K562 (cell line): ENCODE measurements around the gene SSR4. TPM values are rescaled to one million over a fixed set of nuclear protein-coding genes. Genes with fewer than 3 reads are reported as not detected.

Experiments
- ATAC-seq: fragments of 200-7000 bp; cut with Tn5 transposase; 3 replicates; pipeline ENCODE4 v1.9.1; 2020; ENCODE audit warnings: moderate library complexity
- BruUV-seq: library from RNA; stranded (reverse); fragments of 400-500 nt; replicated peaks from 2 replicates; lab custom pipeline; 2021; lab: Mats Ljungman, UMichigan
- CTCF ChIA-PET: fragments of 300-600 bp; formaldehyde crosslinking; extraction: SDS; loops from one replicate; lab custom pipeline; 2021; ENCODE audit warnings: low intra/inter-chr PET ratio; lab: Yijun Ruan, JAX
- POLR2A ChIA-PET: fragments of 300-600, 350-650 bp; sonication (Branson Sonifier 250); formaldehyde crosslinking; extraction: SDS; loops from one replicate; lab custom pipeline; 2021; ENCODE audit warnings: antibody characterized with exemption, inconsistent platforms; lab: Yijun Ruan, JAX
- DNase-seq, 4 experiments: peaks; one replicate each; pipeline versions ENCODE4 v3.0.0 to v3.0.0-alpha.2; 2011 to 2018; ENCODE audit warnings: low spot score in 3 of 4, mixed read lengths in 3 of 4; ENCODE audit errors: extremely low read depth in 1 of 4
- FAIRE-seq: peaks from 2 replicates; lab custom pipeline; 2011; peaks lifted over from hg19 to GRCh38; lab: Jason Lieb, UNC
- H2AFZ ChIP-seq: 2 replicates; pipeline ENCODE4 v1.6.0; 2011; ENCODE audit warnings: low read depth, low read length, control low read depth, inconsistent platforms
- H3K27ac ChIP-seq: fragments of 200-600 bp; 3 replicates; pipeline ENCODE4 v1.8.0; 2011; ENCODE audit warnings: low read depth, mild to moderate bottlenecking, control low read depth, inconsistent platforms, low read length, moderate library complexity, mixed read lengths; ENCODE audit errors: extremely low read depth
- H3K27me3 ChIP-seq, 2 experiments: fragments of 300-600 bp in 1 of 2; 2 replicates in 1 of 2; 3 replicates in 1 of 2; pipeline versions ENCODE4 v1.6.0 to v1.8.0; 2011; ENCODE audit warnings: inconsistent platforms in 2 of 2, low read length in 2 of 2, mild to moderate bottlenecking in 1 of 2, mixed read lengths in 1 of 2, moderate library complexity in 1 of 2; ENCODE audit not compliant: control insufficient read depth in 2 of 2, insufficient read depth in 2 of 2
- H3K36me3 ChIP-seq: fragments of 300-600 bp; 3 replicates; pipeline ENCODE4 v1.8.0; 2011; ENCODE audit warnings: mild to moderate bottlenecking, low read length, inconsistent platforms; ENCODE audit not compliant: control insufficient read depth, insufficient read depth
- H3K4me1 ChIP-seq, 2 experiments: fragments of 200-600 bp in 1 of 2; replicated peaks in 1 of 2; 2 replicates in 1 of 2; 3 replicates in 1 of 2; pipeline versions ENCODE4 v1.5.1 to v1.8.0; 2011; ENCODE audit warnings: inconsistent platforms in 2 of 2, low read length in 2 of 2, mild to moderate bottlenecking in 1 of 2, mixed read lengths in 1 of 2, moderate library complexity in 1 of 2; ENCODE audit not compliant: control insufficient read depth in 2 of 2, insufficient read depth in 2 of 2
- H3K4me2 ChIP-seq: 2 replicates; pipeline ENCODE4 v1.6.1; 2011; ENCODE audit warnings: low read length, control low read depth, inconsistent platforms, mixed read lengths; ENCODE audit not compliant: insufficient read depth
- H3K4me3 ChIP-seq: fragments of 200-600 bp; sonication (generic), shearing (Covaris generic); 2 replicates; pipeline ENCODE4 v1.5.1; 2016; ENCODE audit warnings: control low read depth, inconsistent platforms
- H3K79me2 ChIP-seq: fragments of 200-600 bp; 3 replicates; pipeline ENCODE4 v1.8.0; 2011; ENCODE audit warnings: low read length, inconsistent platforms; ENCODE audit not compliant: control insufficient read depth, insufficient read depth
- H3K9ac ChIP-seq, 2 experiments: 2 replicates each; pipeline versions ENCODE4 v1.6.0 to v1.6.1; 2011; ENCODE audit warnings: low read depth in 2 of 2, low read length in 2 of 2, control low read depth in 1 of 2, inconsistent platforms in 1 of 2, mild to moderate bottlenecking in 1 of 2, mixed read lengths in 1 of 2; ENCODE audit not compliant: insufficient read depth in 1 of 2
- H3K9me1 ChIP-seq: one replicate; pipeline ENCODE4 v1.6.0; 2011; ENCODE audit warnings: inconsistent platforms, mild to moderate bottlenecking, low read length, moderate library complexity; ENCODE audit not compliant: control insufficient read depth, insufficient read depth
- H3K9me3 ChIP-seq: replicated peaks from 2 replicates; pipeline ENCODE4 v1.5.1; 2011; ENCODE audit warnings: low read depth, low read length, inconsistent platforms; ENCODE audit not compliant: control insufficient read depth, insufficient read depth
- H4K20me1 ChIP-seq: replicated peaks from 2 replicates; pipeline ENCODE4 v1.6.1; 2011; ENCODE audit warnings: low read length, inconsistent platforms, mixed read lengths; ENCODE audit not compliant: control insufficient read depth, insufficient read depth
- CBFA2T3 ChIP-seq: fragments of 450-650 bp; IDR thresholded peaks from 2 replicates; pipeline ENCODE4 v1.6.1; 2017
- CCNT2 ChIP-seq: IDR thresholded peaks from 2 replicates; pipeline ENCODE4 v1.6.1; 2011; ENCODE audit warnings: borderline replicate concordance, low read depth, mild to moderate bottlenecking, moderate library complexity, mixed read lengths, low read length; ENCODE audit not compliant: insufficient read length; ENCODE audit errors: extremely low read depth
- FOS ChIP-seq: IDR thresholded peaks from 3 replicates; pipeline ENCODE4 v1.6.1; 2011; ENCODE audit not compliant: insufficient read length; ENCODE audit errors: extremely low read depth
- KLF1 ChIP-seq: fragments of 450-650 bp; IDR thresholded peaks from 2 replicates; pipeline ENCODE4 v1.6.1; 2016; ENCODE audit warnings: missing genetic modification characterization, missing compliant biosample characterization
- KLF10 ChIP-seq: fragments of 250-450 bp; sonication (Bioruptor Pico); IDR thresholded peaks from 2 replicates; pipeline ENCODE4 v1.6.1; 2021; ENCODE audit warnings: matching md5 sums
- NFIX ChIP-seq: fragments of 250-450 bp; sonication (Bioruptor Pico); IDR thresholded peaks from 2 replicates; pipeline ENCODE4 v1.4.0; 2020; ENCODE audit warnings: low read depth, mild to moderate bottlenecking, moderate library complexity
- POLR2A ChIP-seq: fragments of 450-650 bp; conservative IDR thresholded peaks from 2 replicates; pipeline ENCODE4 v1.6.1; 2016
- WGBS: fragments of 100-300 bp; shearing (Covaris generic); methylation state at CpG from one replicate; pipeline ENCODE4 v1.1.6; 2016; ENCODE audit warnings: low coverage, mixed read lengths; ENCODE audit not compliant: insufficient coverage; ENCODE audit errors: missing lambda C conversion rate; 5-methylcytosine and 5-hydroxymethylcytosine counted together
- in situ Hi-C: fragments of 300-500 bp; cut with MboI; formaldehyde crosslinking; loops from 4 replicates; pipeline ENCODE4 v1.15.0; 2018; ENCODE audit warnings: inconsistent platforms, mixed read lengths
- intact Hi-C: fragments of 100-400 bp; cut with micrococcal nuclease; formaldehyde crosslinking; loops from 2 replicates; pipeline ENCODE4 v1.14.2; 2022
- polyA plus RNA-seq, 8 experiments: library from polyadenylated mRNA; depleted of rRNA in 4 of 8; stranded (reverse) in 5 of 8; unstranded in 3 of 8; fragments of >200 nt; fragmentation: Nextera tagmentation in 2 of 8; fragmentation: Illumina TruSeq in 1 of 8; extraction: Ambion mirVana in 2 of 8; extraction: Trizol in 1 of 8; gene quantifications; 2 replicates each; pipeline versions ENCODE4 v1.2.1 to v1.2.3, GENCODE V29; 2011 to 2014; ENCODE audit warnings: inconsistent platforms in 1 of 8, missing spikeins in 1 of 8
- total RNA-seq, 7 experiments: library from RNA; depleted of rRNA in 6 of 7; stranded (reverse); fragments of >200 nt in 6 of 7; fragmentation: Illumina TruSeq in 2 of 7; extraction: Trizol in 2 of 7; gene quantifications; 2 replicates each; pipeline versions ENCODE4 v1.2.1 to v1.2.3, GENCODE V29; 2011 to 2021; ENCODE audit warnings: low replicate concordance in 1 of 7
- TF ChIP-seq, protein P1 (sequence below): fragments of 450-650 bp; formaldehyde crosslinking; IDR thresholded peaks from 2 replicates; pipeline ENCODE4 v1.4.0; 2022; ENCODE audit warnings: mild to moderate bottlenecking, moderate library complexity
- TF ChIP-seq, protein P2 (sequence below), 2 experiments: fragments of 450-650 bp; IDR thresholded peaks; 2 replicates each; pipeline ENCODE4 v1.6.1; 2016
- TF ChIP-seq, protein P3 (sequence below): sonication (generic); formaldehyde crosslinking; IDR thresholded peaks from 2 replicates; pipeline ENCODE4 v1.8.0; 2023; ENCODE audit warnings: missing genetic modification reagents, mild to moderate bottlenecking, borderline replicate concordance

Gene SSR4
- total and polyA plus RNA-seq, 9 of the 15 experiments (the other 6 are each of a cell fraction or from before 2014, with no cell fraction given) = 146 to 492 (median 272) TPM

DNA sequence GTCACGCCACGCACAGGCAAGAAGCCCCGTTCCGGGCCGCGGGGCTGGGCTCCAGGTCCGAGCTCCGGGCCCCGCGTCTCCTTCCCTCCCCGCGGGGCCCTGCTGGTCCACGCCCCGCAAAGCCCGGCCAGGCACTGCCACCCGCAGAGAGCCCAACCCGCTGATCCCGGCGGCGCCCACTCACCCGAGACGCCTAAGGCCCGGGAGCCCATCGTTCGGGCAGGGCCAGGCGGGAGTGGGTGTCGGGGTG lies 35.0 kb downstream of the SSR4 start:
- Histone ChIP-seq H3K79me2 (no peaks in the 10 kb centered on the region), H4K20me1 (0 out of 2 replicates have a peak, but pooled peaks cover 3% of the 10 kb centered on the region), H3K9me3 (no peaks in the 10 kb centered on the region), H3K9ac (no peak overlapping the region), H3K4me1 (peaks cover 0 to 28% of the 10 kb centered on the region in 2 experiments; a peak in 2 of 5 replicates), H3K27ac (no peak overlapping the region), H3K36me3 (no peaks in the 10 kb centered on the region), H3K4me2 (no peak overlapping the region), H3K27me3 (peaks cover 22 to 60% of the 10 kb centered on the region in 2 experiments; a peak in 4 of 5 replicates), H3K9me1 (no peaks in the 10 kb centered on the region), H3K4me3 (no peak overlapping the region), H2AFZ (no peak overlapping the region)
- DNase-seq (no peak), ATAC-seq (no peak), FAIRE-seq (no peak)
- in situ Hi-C loops = no loop called here
- TF ChIP-seq, protein P1, sequence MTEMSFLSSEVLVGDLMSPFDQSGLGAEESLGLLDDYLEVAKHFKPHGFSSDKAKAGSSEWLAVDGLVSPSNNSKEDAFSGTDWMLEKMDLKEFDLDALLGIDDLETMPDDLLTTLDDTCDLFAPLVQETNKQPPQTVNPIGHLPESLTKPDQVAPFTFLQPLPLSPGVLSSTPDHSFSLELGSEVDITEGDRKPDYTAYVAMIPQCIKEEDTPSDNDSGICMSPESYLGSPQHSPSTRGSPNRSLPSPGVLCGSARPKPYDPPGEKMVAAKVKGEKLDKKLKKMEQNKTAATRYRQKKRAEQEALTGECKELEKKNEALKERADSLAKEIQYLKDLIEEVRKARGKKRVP (CRISPR knock-in tag) = no peak
- TF ChIP-seq FOS = no peak
- no peak for TF ChIP-seq KLF10 (CRISPR knock-in tag)
- no peak for TF ChIP-seq KLF1 (tag)
- TF ChIP-seq, protein P2, sequence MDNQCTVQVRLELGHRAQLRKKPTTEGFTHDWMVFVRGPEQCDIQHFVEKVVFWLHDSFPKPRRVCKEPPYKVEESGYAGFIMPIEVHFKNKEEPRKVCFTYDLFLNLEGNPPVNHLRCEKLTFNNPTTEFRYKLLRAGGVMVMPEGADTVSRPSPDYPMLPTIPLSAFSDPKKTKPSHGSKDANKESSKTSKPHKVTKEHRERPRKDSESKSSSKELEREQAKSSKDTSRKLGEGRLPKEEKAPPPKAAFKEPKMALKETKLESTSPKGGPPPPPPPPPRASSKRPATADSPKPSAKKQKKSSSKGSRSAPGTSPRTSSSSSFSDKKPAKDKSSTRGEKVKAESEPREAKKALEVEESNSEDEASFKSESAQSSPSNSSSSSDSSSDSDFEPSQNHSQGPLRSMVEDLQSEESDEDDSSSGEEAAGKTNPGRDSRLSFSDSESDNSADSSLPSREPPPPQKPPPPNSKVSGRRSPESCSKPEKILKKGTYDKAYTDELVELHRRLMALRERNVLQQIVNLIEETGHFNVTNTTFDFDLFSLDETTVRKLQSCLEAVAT (IDR thresholded peaks at IDR 0.05) = no peak
- no peak for TF ChIP-seq CCNT2
- no peak for TF ChIP-seq CBFA2T3
- no peak for TF ChIP-seq NFIX
- TF ChIP-seq, protein P3, sequence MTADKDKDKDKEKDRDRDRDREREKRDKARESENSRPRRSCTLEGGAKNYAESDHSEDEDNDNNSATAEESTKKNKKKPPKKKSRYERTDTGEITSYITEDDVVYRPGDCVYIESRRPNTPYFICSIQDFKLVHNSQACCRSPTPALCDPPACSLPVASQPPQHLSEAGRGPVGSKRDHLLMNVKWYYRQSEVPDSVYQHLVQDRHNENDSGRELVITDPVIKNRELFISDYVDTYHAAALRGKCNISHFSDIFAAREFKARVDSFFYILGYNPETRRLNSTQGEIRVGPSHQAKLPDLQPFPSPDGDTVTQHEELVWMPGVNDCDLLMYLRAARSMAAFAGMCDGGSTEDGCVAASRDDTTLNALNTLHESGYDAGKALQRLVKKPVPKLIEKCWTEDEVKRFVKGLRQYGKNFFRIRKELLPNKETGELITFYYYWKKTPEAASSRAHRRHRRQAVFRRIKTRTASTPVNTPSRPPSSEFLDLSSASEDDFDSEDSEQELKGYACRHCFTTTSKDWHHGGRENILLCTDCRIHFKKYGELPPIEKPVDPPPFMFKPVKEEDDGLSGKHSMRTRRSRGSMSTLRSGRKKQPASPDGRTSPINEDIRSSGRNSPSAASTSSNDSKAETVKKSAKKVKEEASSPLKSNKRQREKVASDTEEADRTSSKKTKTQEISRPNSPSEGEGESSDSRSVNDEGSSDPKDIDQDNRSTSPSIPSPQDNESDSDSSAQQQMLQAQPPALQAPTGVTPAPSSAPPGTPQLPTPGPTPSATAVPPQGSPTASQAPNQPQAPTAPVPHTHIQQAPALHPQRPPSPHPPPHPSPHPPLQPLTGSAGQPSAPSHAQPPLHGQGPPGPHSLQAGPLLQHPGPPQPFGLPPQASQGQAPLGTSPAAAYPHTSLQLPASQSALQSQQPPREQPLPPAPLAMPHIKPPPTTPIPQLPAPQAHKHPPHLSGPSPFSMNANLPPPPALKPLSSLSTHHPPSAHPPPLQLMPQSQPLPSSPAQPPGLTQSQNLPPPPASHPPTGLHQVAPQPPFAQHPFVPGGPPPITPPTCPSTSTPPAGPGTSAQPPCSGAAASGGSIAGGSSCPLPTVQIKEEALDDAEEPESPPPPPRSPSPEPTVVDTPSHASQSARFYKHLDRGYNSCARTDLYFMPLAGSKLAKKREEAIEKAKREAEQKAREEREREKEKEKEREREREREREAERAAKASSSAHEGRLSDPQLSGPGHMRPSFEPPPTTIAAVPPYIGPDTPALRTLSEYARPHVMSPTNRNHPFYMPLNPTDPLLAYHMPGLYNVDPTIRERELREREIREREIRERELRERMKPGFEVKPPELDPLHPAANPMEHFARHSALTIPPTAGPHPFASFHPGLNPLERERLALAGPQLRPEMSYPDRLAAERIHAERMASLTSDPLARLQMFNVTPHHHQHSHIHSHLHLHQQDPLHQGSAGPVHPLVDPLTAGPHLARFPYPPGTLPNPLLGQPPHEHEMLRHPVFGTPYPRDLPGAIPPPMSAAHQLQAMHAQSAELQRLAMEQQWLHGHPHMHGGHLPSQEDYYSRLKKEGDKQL (CRISPR knock-in tag) = no peak
- TF ChIP-seq POLR2A = no peak
- ChIA-PET POLR2A (no interaction called here), CTCF (no interaction called here)
- BruUV-seq = no TSS peak
- WGBS = 25% methylated on average over 11 of the region's 27 CpGs
- intact Hi-C loops = no loop called here
